OCI-LY7 (cell line): ENCODE data around the gene SERINC1. TPM values are rescaled to one million over a fixed set of nuclear protein-coding genes. Genes with fewer than 3 reads are reported as not detected.

Experiments
- BruUV-seq: library from RNA; stranded (reverse); fragments of 400-500 nt; replicated peaks from 2 replicates; lab custom pipeline; 2021; lab: Mats Ljungman, UMichigan
- CTCF ChIA-PET: fragments of 300-600 bp; sonication (Branson Sonifier 250); formaldehyde crosslinking; loops from one replicate; lab custom pipeline; 2022; ENCODE audit warnings: antibody characterized with exemption; ENCODE audit not compliant: unreplicated experiment; lab: Charles Lee
- POLR2A ChIA-PET: fragments of 300-600 bp; sonication (Branson Sonifier 250); formaldehyde crosslinking; loops from one replicate; lab custom pipeline; 2022; ENCODE audit warnings: antibody characterized with exemption; lab: Charles Lee
- DNase-seq: peaks from one replicate; pipeline ENCODE4 v3.0.0-alpha.2; 2015; ENCODE audit warnings: low spot score
- H2AFZ ChIP-seq: fragments of 200-600 bp; sonication (generic), shearing (Covaris generic); 2 replicates; pipeline ENCODE4 v1.6.1; 2014; ENCODE audit warnings: mild to moderate bottlenecking, antibody characterized with exemption, low read length, moderate library complexity
- H3K27ac ChIP-seq: fragments of 200-600 bp; sonication (generic); 2 replicates; pipeline ENCODE4 v1.5.1; 2014; ENCODE audit warnings: mixed run types, low read depth, mild to moderate bottlenecking, moderate library complexity, low read length, inconsistent platforms; ENCODE audit not compliant: poor library complexity, severe bottlenecking
- H3K36me3 ChIP-seq: fragments of 200-600 bp; sonication (generic); 2 replicates; pipeline ENCODE4 v1.6.1; 2014; ENCODE audit warnings: mild to moderate bottlenecking, antibody characterized with exemption, low read length, moderate library complexity, mixed read lengths; ENCODE audit not compliant: insufficient read depth
- H3K4me1 ChIP-seq: fragments of 200-600 bp; sonication (generic); 2 replicates; pipeline ENCODE4 v1.5.1; 2014; ENCODE audit warnings: mild to moderate bottlenecking, low read length; ENCODE audit not compliant: insufficient read depth, poor library complexity, severe bottlenecking
- H3K4me2 ChIP-seq: fragments of 200-600 bp; sonication (generic); 2 replicates; pipeline ENCODE4 v1.6.1; 2014; ENCODE audit warnings: mild to moderate bottlenecking, low read length
- H3K4me3 ChIP-seq: fragments of 200-600 bp; sonication (generic); 2 replicates; pipeline ENCODE4 v1.5.1; 2014; ENCODE audit warnings: mild to moderate bottlenecking, low read depth, low read length; ENCODE audit not compliant: poor library complexity, severe bottlenecking
- H3K79me2 ChIP-seq: fragments of 200-600 bp; sonication (generic); 2 replicates; pipeline ENCODE4 v1.6.1; 2016; ENCODE audit warnings: low read depth, mild to moderate bottlenecking, low read length, moderate library complexity, mixed read lengths; ENCODE audit not compliant: insufficient read depth
- H3K9me2 ChIP-seq: fragments of 200-600 bp; sonication (generic); 2 replicates; pipeline ENCODE4 v1.6.1; 2016; ENCODE audit warnings: mild to moderate bottlenecking, low read length, mixed read lengths; ENCODE audit not compliant: insufficient read depth
- H3K9me3 ChIP-seq: fragments of 200-600 bp; sonication (generic); 2 replicates; pipeline ENCODE4 v1.6.1; 2014; ENCODE audit warnings: mild to moderate bottlenecking, mixed run types, low read length, mixed read lengths
- H4K20me1 ChIP-seq: fragments of 200-600 bp; sonication (generic); 2 replicates; pipeline ENCODE4 v1.6.1; 2014; ENCODE audit warnings: mild to moderate bottlenecking, antibody characterized with exemption, low read length, moderate library complexity, mixed read lengths; ENCODE audit not compliant: insufficient read depth
- EZH2phosphoT487 ChIP-seq: fragments of 200-600 bp; sonication (generic); IDR thresholded peaks from 2 replicates; pipeline ENCODE4 v1.6.1; 2018; ENCODE audit warnings: low read depth, borderline replicate concordance, mild to moderate bottlenecking, mixed run types, antibody characterized with exemption, low read length, moderate library complexity, mixed read lengths
- intact Hi-C: fragments of 100-400 bp; cut with micrococcal nuclease; formaldehyde crosslinking; loops from one replicate; pipeline ENCODE4 v1.10.0; 2022; ENCODE audit not compliant: unreplicated experiment
- total RNA-seq, 2 experiments: library from RNA; depleted of rRNA in 1 of 2; stranded (reverse); fragments of >200 nt in 1 of 2; shearing (Covaris generic) in 1 of 2; gene quantifications; 2 replicates each; pipeline ENCODE4 v1.2.3, GENCODE V29; 2014 to 2022
- TF ChIP-seq, protein P1 (sequence below): fragments of 200-600 bp; sonication (generic); conservative IDR thresholded peaks from 2 replicates; pipeline ENCODE4 v1.5.1; 2014; ENCODE audit warnings: mild to moderate bottlenecking, antibody characterized with exemption, low read length, moderate library complexity, mixed read lengths

Gene SERINC1
- total RNA-seq, 2 experiments from 2014 or later, result 12.8 to 26.0 TPM

DNA sequence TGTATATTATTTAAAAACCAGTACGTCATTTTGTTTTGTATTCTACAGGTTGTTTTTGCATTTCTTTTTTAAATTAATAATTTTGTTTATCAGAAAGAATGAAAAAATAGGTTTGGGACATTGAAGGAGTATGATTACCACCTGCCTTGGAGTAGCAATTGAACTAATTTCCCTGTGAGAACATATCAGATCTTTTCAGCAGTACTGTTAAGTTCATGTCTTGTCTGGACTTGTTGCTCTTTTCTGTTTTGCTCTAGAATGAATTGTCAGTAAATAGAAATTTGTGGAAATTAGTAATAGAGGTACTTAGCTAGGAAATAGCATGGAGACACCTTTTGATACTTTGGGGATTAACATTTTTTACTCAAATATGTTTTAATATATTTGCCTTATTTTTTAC lies 47.9 kb downstream of the SERINC1 start:
- ChIA-PET CTCF (no interaction called here), POLR2A (interaction anchor here (1.2 kb wide), 1 partner anchor 19 kb away, joined by 3 read pairs; no protein-coding TSS in a partner anchor)
- intact Hi-C loops, result no loop called here
- no peak overlapping the region for H3K4me2 ChIP-seq
- H3K36me3 ChIP-seq, result peaks cover 95% of the 10 kb centered on the region
- H4K20me1 ChIP-seq, result 0 out of 2 replicates have a peak, but pooled peaks cover 4% of the 10 kb centered on the region
- H3K4me3 ChIP-seq, result no peak overlapping the region
- TF ChIP-seq, protein P1, sequence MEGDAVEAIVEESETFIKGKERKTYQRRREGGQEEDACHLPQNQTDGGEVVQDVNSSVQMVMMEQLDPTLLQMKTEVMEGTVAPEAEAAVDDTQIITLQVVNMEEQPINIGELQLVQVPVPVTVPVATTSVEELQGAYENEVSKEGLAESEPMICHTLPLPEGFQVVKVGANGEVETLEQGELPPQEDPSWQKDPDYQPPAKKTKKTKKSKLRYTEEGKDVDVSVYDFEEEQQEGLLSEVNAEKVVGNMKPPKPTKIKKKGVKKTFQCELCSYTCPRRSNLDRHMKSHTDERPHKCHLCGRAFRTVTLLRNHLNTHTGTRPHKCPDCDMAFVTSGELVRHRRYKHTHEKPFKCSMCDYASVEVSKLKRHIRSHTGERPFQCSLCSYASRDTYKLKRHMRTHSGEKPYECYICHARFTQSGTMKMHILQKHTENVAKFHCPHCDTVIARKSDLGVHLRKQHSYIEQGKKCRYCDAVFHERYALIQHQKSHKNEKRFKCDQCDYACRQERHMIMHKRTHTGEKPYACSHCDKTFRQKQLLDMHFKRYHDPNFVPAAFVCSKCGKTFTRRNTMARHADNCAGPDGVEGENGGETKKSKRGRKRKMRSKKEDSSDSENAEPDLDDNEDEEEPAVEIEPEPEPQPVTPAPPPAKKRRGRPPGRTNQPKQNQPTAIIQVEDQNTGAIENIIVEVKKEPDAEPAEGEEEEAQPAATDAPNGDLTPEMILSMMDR, result no peak
- TF ChIP-seq EZH2phosphoT487, result no peak
- no peak overlapping the region for H3K27ac ChIP-seq
- no peaks in the 10 kb centered on the region for H3K9me3 ChIP-seq
- H3K4me1 ChIP-seq, result no peaks in the 10 kb centered on the region
- H3K79me2 ChIP-seq, result no peaks in the 10 kb centered on the region
- H2AFZ ChIP-seq, result no peak overlapping the region
- no TSS peak for BruUV-seq
- H3K9me2 ChIP-seq, result no peaks in the 10 kb centered on the region
- no peak for DNase-seq

GRCh38 chr6:122422614-122423267 lies 48.9 kb downstream of the SERINC1 start:
- no peak for DNase-seq
- BruUV-seq, result no TSS peak
- TF ChIP-seq EZH2phosphoT487, result no peak
- TF ChIP-seq, protein P1, result no peak
- no peak overlapping the region for H3K27ac ChIP-seq
- no peaks in the 10 kb centered on the region for H3K79me2 ChIP-seq
- no peak overlapping the region for H2AFZ ChIP-seq
- 0 out of 2 replicates have a peak, but pooled peaks cover 4% of the 10 kb centered on the region for H4K20me1 ChIP-seq
- H3K9me2 ChIP-seq, result no peaks in the 10 kb centered on the region
- ChIA-PET POLR2A (interaction anchor here (1.0 kb wide), 2 partner anchors 10 to 13 kb away, joined by 6 to 8 read pairs; no protein-coding TSS in a partner anchor), CTCF (no interaction called here)
- H3K9me3 ChIP-seq, result no peaks in the 10 kb centered on the region
- peaks cover 93% of the 10 kb centered on the region for H3K36me3 ChIP-seq
- intact Hi-C loops, result no loop called here
- H3K4me2 ChIP-seq, result no peak overlapping the region
- H3K4me3 ChIP-seq, result no peak overlapping the region
- no peaks in the 10 kb centered on the region for H3K4me1 ChIP-seq

DNA sequence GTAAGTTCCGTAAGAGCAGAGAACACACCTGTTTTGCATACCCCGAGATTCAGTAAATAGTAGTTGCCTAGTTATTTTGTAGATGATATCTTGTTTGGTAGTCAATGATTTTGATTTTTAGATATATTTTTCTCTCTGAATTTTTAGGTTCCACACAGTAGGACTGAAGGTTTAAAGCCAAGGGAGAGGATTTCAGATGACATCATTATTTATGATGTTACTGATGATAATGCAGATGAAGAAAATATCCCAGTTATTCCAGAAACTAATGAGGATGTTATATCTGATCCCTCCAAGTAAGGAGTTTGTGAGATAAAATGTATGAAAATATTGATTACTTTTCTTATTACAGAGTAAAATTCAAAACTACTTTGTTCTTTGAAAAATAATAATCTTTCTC lies 49.6 kb downstream of the SERINC1 start:
- no TSS peak for BruUV-seq
- 0 out of 2 replicates have a peak, but pooled peaks cover 4% of the 10 kb centered on the region for H4K20me1 ChIP-seq
- CTCF ChIA-PET, result no interaction called here

More for the DNA sequence above, 49.6 kb downstream of the SERINC1 start:
- Histone ChIP-seq H3K36me3 (peaks cover 93% of the 10 kb centered on the region), H3K9me2 (no peaks in the 10 kb centered on the region), H3K27ac (no peak overlapping the region), H3K9me3 (no peaks in the 10 kb centered on the region), H2AFZ (no peak overlapping the region), H3K79me2 (no peaks in the 10 kb centered on the region), H3K4me3 (no peak overlapping the region), H3K4me2 (no peak overlapping the region), H3K4me1 (no peaks in the 10 kb centered on the region)
- no peak for TF ChIP-seq EZH2phosphoT487
- TF ChIP-seq, protein P1, result no peak
- no peak for DNase-seq
- intact Hi-C loops, result no loop called here
- POLR2A ChIA-PET, result interaction anchor here (1.0 kb wide), 2 partner anchors 9 to 14 kb away, joined by 6 to 8 read pairs; no protein-coding TSS in a partner anchor
